CD4-positive, CD25-positive, alpha-beta regulatory T cell (primary cell): Measurements from ENCODE around the gene MRPS6. TPM values are rescaled to one million over a fixed set of nuclear protein-coding genes. Genes with fewer than 3 reads are reported as not detected.
A peak's percentile ranks its signal among the peaks of the same experiment; 100 is the strongest.

Experiments
- ATAC-seq, 2 donors: fragments of 150-1000 bp; cut with Tn5 transposase; one replicate each; pipeline ENCODE4 v1.10.0; 2021; ENCODE audit warnings: low read depth in 2 of 2, moderate number of reproducible peaks in 2 of 2, moderate library complexity in 1 of 2
- DNase-seq, 3 donors: peaks; one replicate each; pipeline versions ENCODE4 v3.0.0 to v3.0.0-alpha.2; 2012 to 2022; ENCODE audit warnings: mixed read lengths in 1 of 3
- H3K27ac ChIP-seq: one replicate; pipeline ENCODE4 v1.7.0; 2013; ENCODE audit warnings: mild to moderate bottlenecking, low read length; ENCODE audit not compliant: insufficient read depth, poor library complexity, severe bottlenecking
- H3K27me3 ChIP-seq: one replicate; pipeline ENCODE4 v1.7.0; 2013; ENCODE audit warnings: low read length; ENCODE audit not compliant: control insufficient read depth, insufficient read depth
- H3K36me3 ChIP-seq: one replicate; pipeline ENCODE4 v1.7.0; 2013; ENCODE audit warnings: mild to moderate bottlenecking, low read length, moderate library complexity; ENCODE audit not compliant: control insufficient read depth, insufficient read depth
- H3K4me1 ChIP-seq: 2 replicates; pipeline ENCODE4 v1.7.0; 2013; ENCODE audit warnings: mild to moderate bottlenecking, low read length; ENCODE audit not compliant: insufficient read depth, control insufficient read depth, poor library complexity, severe bottlenecking
- H3K4me3 ChIP-seq: one replicate; pipeline ENCODE4 v1.7.0; 2013; ENCODE audit warnings: low read depth, mild to moderate bottlenecking, low read length, moderate library complexity
- H3K9me3 ChIP-seq, 2 experiments: 1 replicate in 1 of 2; 2 replicates in 1 of 2; pipeline ENCODE4 v1.7.0; 2013; ENCODE audit warnings: low read length in 2 of 2, mild to moderate bottlenecking in 1 of 2, moderate library complexity in 1 of 2; ENCODE audit not compliant: control insufficient read depth in 2 of 2
- H3K27ac Mint-ChIP-seq, 3 donors: one replicate each; pipeline ENCODE4 v1.8.0; 2020 to 2022; ENCODE audit warnings: mild to moderate bottlenecking in 3 of 3, mixed read lengths in 3 of 3, moderate library complexity in 2 of 3
- H3K27me3 Mint-ChIP-seq: one replicate; pipeline ENCODE4 v1.8.0; 2022; ENCODE audit warnings: mild to moderate bottlenecking, mixed read lengths
- H3K36me3 Mint-ChIP-seq: one replicate; pipeline ENCODE4 v1.8.0; 2020; ENCODE audit warnings: mixed read lengths
- H3K4me1 Mint-ChIP-seq, 4 donors: one replicate each; pipeline ENCODE4 v1.8.0; 2020 to 2022; ENCODE audit warnings: mixed read lengths in 4 of 4, mild to moderate bottlenecking in 1 of 4
- H3K4me3 Mint-ChIP-seq, 4 donors: one replicate each; pipeline ENCODE4 v1.8.0; 2020 to 2022; ENCODE audit warnings: mild to moderate bottlenecking in 4 of 4, mixed read lengths in 4 of 4, moderate library complexity in 3 of 4
- H3K9me3 Mint-ChIP-seq, 7 donors: one replicate each; pipeline ENCODE4 v1.8.0; 2020 to 2022; ENCODE audit warnings: mixed read lengths in 7 of 7, mild to moderate bottlenecking in 3 of 7, moderate library complexity in 2 of 7
- polyA plus RNA-seq, 4 donors: library from polyadenylated mRNA; unstranded; fragments of 300-500 nt; fragmentation: Illumina TruSeq; gene quantifications; one replicate each; pipeline ENCODE4 v1.2.3, GENCODE V29; 2021
- total RNA-seq: library from RNA; stranded (reverse); gene quantifications from one replicate; pipeline ENCODE4 v1.2.3, GENCODE V29; 2022

The MRPS6 gene
- total and polyA plus RNA-seq, 5 donors from 2014 or later: 34.9 to 203 (median 184) TPM

- H3K4me1 Mint-ChIP-seq: peaks cover 34 to 74% (median 64%) of the 10 kb centered on the region in 4 donors
- H3K36me3 Mint-ChIP-seq: peaks cover 39% of the 10 kb centered on the region
- H3K4me3 Mint-ChIP-seq: peak overlapping the region in 1 of 4 donors; percentile 56
- DNase-seq: no peak
- Histone ChIP-seq H3K27ac (no peak overlapping the region), H3K4me3 (no peak overlapping the region), H3K4me1 (peaks cover 51% of the 10 kb centered on the region), H3K9me3 (no peaks in the 10 kb centered on the region), H3K27me3 (no peaks in the 10 kb centered on the region), H3K36me3 (peaks cover 23% of the 10 kb centered on the region)
- peak overlapping the region in 1 of 3 donors; percentile 14 for H3K27ac Mint-ChIP-seq
- H3K9me3 Mint-ChIP-seq: peaks cover 0 to 12% (median 3%) of the 10 kb centered on the region in 7 donors
- H3K27me3 Mint-ChIP-seq: no peaks in the 10 kb centered on the region
- no peak for ATAC-seq
These were observed 60.4 kb downstream of the MRPS6 start for GRCh38 chr21:34133802-34134201.

DNA sequence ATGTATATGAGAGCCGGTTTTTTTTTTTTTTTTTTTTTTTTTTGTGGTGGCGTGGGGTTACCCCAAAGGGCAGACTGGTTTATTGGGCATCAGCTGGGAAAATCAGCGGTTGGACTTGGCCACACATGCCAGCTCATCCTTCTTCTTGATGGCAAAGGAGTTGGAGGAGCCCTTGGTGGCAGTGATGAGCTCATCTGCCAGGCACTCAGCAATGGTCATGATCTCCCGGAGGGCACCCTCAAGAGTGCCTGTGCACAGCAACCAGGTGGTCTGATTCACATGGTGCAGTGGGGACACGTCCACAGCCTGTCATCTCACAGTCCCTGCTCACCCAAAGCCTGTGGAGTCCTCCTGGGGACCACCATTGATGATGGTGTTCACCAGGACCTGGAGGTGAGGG, 62.0 kb downstream of the MRPS6 start:
- Mint-ChIP-seq H3K27me3 (no peaks in the 10 kb centered on the region), H3K4me1 (peaks cover 26 to 64% (median 55%) of the 10 kb centered on the region in 4 donors), H3K36me3 (peaks cover 41% of the 10 kb centered on the region), H3K9me3 (peaks cover 0 to 12% (median 3%) of the 10 kb centered on the region in 7 donors), H3K27ac (peak overlapping the region in 1 of 3 donors; percentile 58), H3K4me3 (no peak overlapping the region)
- Histone ChIP-seq H3K27me3 (no peaks in the 10 kb centered on the region), H3K27ac (no peak overlapping the region), H3K9me3 (no peaks in the 10 kb centered on the region), H3K36me3 (peaks cover 23% of the 10 kb centered on the region), H3K4me1 (peaks cover 36% of the 10 kb centered on the region), H3K4me3 (no peak overlapping the region)
- no peak for ATAC-seq
- no peak for DNase-seq

- H3K36me3 ChIP-seq: peaks cover 26% of the 10 kb centered on the region
- H3K27ac Mint-ChIP-seq: peak overlapping the region; percentile 40 to 47 (median 47)
These were observed 68.0 kb downstream of the MRPS6 start for GRCh38 chr21:34141373-34141772.

GRCh38 chr21:34143685-34144182, 70.4 kb downstream of the MRPS6 start:
- Mint-ChIP-seq H3K4me1 (peaks cover 7 to 31% (median 17%) of the 10 kb centered on the region in 4 donors), H3K9me3 (peaks cover 0 to 4% (median 0%) of the 10 kb centered on the region in 7 donors), H3K27me3 (no peaks in the 10 kb centered on the region), H3K4me3 (no peak overlapping the region), H3K27ac (no peak overlapping the region), H3K36me3 (peaks cover 60% of the 10 kb centered on the region)
- ATAC-seq (no peak), DNase-seq (no peak)
- no peak overlapping the region for H3K4me3 ChIP-seq
- H3K36me3 ChIP-seq: peaks cover 21% of the 10 kb centered on the region
- H3K27me3 ChIP-seq: no peaks in the 10 kb centered on the region
- H3K27ac ChIP-seq: no peak overlapping the region
- no peaks in the 10 kb centered on the region for H3K4me1 ChIP-seq
- no peaks in the 10 kb centered on the region for H3K9me3 ChIP-seq

More at GRCh38 chr21:34141373-34141772, 68.0 kb downstream of the MRPS6 start:
- peaks cover 13 to 32% (median 23%) of the 10 kb centered on the region in 4 donors for H3K4me1 Mint-ChIP-seq
- no peak overlapping the region for H3K4me3 Mint-ChIP-seq
- Histone ChIP-seq H3K4me1 (no peaks in the 10 kb centered on the region), H3K4me3 (no peak overlapping the region), H3K9me3 (no peaks in the 10 kb centered on the region), H3K27ac (no peak overlapping the region), H3K27me3 (no peaks in the 10 kb centered on the region)
- H3K36me3 Mint-ChIP-seq: peaks cover 70% of the 10 kb centered on the region
- DNase-seq (no peak), ATAC-seq (no peak)
- H3K27me3 Mint-ChIP-seq: no peaks in the 10 kb centered on the region
- H3K9me3 Mint-ChIP-seq: peaks cover 0 to 12% (median 4%) of the 10 kb centered on the region in 7 donors

GRCh38 chr21:34144224-34144623, 70.8 kb downstream of the MRPS6 start:
- Mint-ChIP-seq H3K4me3 (no peak overlapping the region), H3K36me3 (peaks cover 60% of the 10 kb centered on the region)
- ATAC-seq: no peak

DNA sequence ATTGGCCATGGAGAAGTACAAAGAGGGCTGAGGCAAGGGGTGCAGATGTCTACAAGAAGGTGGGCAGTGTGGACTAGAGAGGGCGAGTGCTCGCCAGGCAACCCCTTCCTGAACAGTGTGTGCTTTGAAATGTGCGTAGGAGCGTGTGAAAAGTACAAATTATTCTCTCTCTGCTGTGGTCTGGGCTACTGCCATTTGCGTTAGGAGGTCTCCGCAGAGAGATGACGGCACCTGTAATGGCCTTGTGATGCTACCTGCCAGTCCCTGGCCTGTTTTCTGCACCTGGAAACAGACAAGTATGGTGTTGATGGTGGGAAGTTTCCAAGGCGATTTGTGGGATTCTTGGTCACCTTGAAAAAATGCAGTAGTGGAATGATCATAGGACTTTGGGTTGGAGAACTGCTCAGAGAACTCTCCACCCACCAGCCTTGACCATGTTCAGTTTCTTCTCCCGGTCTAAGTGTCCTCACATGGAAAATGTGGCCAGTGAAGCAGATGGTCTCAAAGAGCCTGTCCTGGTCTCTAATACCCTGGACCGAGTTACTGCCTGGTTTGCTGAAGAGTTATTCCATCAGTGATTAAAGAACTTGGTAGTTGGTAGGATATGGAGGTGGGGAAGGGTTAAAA, 74.5 kb downstream of the MRPS6 start:
- peaks cover 0 to 12% (median 2%) of the 10 kb centered on the region in 4 donors for H3K4me1 Mint-ChIP-seq
- ATAC-seq (no peak), DNase-seq (no peak)
- H3K9me3 ChIP-seq: no peaks in the 10 kb centered on the region
- H3K27ac ChIP-seq: no peak overlapping the region
- no peak overlapping the region for H3K4me3 Mint-ChIP-seq
- no peaks in the 10 kb centered on the region for H3K27me3 Mint-ChIP-seq
- H3K4me3 ChIP-seq: no peak overlapping the region
- H3K36me3 Mint-ChIP-seq: peaks cover 32% of the 10 kb centered on the region
- H3K9me3 Mint-ChIP-seq: peaks cover 0 to 4% (median 0%) of the 10 kb centered on the region in 7 donors
- H3K27ac Mint-ChIP-seq: peak overlapping the region in 1 of 3 donors; percentile 11
- no peaks in the 10 kb centered on the region for H3K27me3 ChIP-seq
- no peaks in the 10 kb centered on the region for H3K4me1 ChIP-seq
- peaks cover 14% of the 10 kb centered on the region for H3K36me3 ChIP-seq

More at GRCh38 chr21:34144224-34144623, 70.8 kb downstream of the MRPS6 start:
- Mint-ChIP-seq H3K27ac (no peak overlapping the region), H3K27me3 (no peaks in the 10 kb centered on the region), H3K4me1 (peaks cover 7 to 31% (median 17%) of the 10 kb centered on the region in 4 donors), H3K9me3 (peaks cover 0 to 4% (median 0%) of the 10 kb centered on the region in 7 donors)
- Histone ChIP-seq H3K27me3 (no peaks in the 10 kb centered on the region), H3K27ac (no peak overlapping the region), H3K36me3 (peaks cover 21% of the 10 kb centered on the region), H3K4me1 (no peaks in the 10 kb centered on the region), H3K4me3 (no peak overlapping the region), H3K9me3 (no peaks in the 10 kb centered on the region)
- DNase-seq: no peak

DNA sequence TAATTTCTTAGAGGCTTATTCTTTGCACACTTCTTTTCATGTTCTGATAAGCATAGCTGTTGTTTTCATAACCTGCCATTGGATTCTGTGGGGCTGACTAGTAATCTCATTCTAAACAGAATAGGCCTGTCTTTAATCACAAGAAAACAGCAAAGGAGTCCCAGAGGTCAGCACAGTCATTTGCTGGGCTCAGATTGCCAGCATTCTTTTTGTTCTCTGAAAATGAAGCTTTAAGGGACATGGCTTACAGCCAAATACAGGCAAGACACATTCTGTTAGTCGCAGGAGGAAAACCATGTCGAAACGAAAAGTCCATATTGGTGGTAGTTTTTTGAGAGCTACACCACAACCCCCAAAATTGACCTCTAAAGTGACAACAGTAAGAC, 75.0 kb downstream of the MRPS6 start:
- Histone ChIP-seq H3K9me3 (no peaks in the 10 kb centered on the region), H3K27ac (no peak overlapping the region), H3K4me1 (no peaks in the 10 kb centered on the region), H3K4me3 (no peak overlapping the region), H3K36me3 (peaks cover 9% of the 10 kb centered on the region), H3K27me3 (no peaks in the 10 kb centered on the region)
- peaks cover 0 to 12% (median 2%) of the 10 kb centered on the region in 4 donors for H3K4me1 Mint-ChIP-seq
- peaks cover 27% of the 10 kb centered on the region for H3K36me3 Mint-ChIP-seq
- H3K4me3 Mint-ChIP-seq: no peak overlapping the region
- H3K27ac Mint-ChIP-seq: peak overlapping the region in 1 of 3 donors; percentile 11
- no peaks in the 10 kb centered on the region for H3K27me3 Mint-ChIP-seq
- no peak for DNase-seq
- H3K9me3 Mint-ChIP-seq: peaks cover 0 to 6% (median 0%) of the 10 kb centered on the region in 7 donors
- no peak for ATAC-seq
